Large intestine (tissue), 3 donors: Measurements from ENCODE around the gene DENND1A. TPM values are rescaled to one million over a fixed set of nuclear protein-coding genes. Genes with fewer than 3 reads are reported as not detected.

Experiments used
- DNase-seq, 2 donors: peaks; one replicate each; pipeline versions ENCODE4 v3.0.0 to v3.0.0-alpha.2; 2013
- H3K27ac ChIP-seq: one replicate; pipeline ENCODE4 v1.5.1; 2013; ENCODE audit warnings: low read length
- H3K27me3 ChIP-seq: 2 replicates; pipeline ENCODE4 v1.6.1; 2013; ENCODE audit warnings: low read length; ENCODE audit not compliant: control insufficient read depth, insufficient read depth
- H3K36me3 ChIP-seq: 2 replicates; pipeline ENCODE4 v1.6.1; 2013; ENCODE audit warnings: low read length; ENCODE audit not compliant: control insufficient read depth, insufficient read depth
- H3K4me1 ChIP-seq: one replicate; pipeline ENCODE4 v1.6.1; 2013; ENCODE audit warnings: low read length; ENCODE audit not compliant: control insufficient read depth, insufficient read depth
- H3K4me3 ChIP-seq: one replicate; pipeline ENCODE4 v1.5.1; 2013; ENCODE audit warnings: low read length
- H3K9me3 ChIP-seq: one replicate; pipeline ENCODE4 v1.6.1; 2013; ENCODE audit warnings: mild to moderate bottlenecking, low read depth, low read length, moderate library complexity; ENCODE audit not compliant: control insufficient read depth
- WGBS: methylation state at CpG from one replicate; pipeline ENCODE4 v1.1.5; 2013; ENCODE audit warnings: low lambda C conversion rate; ENCODE audit not compliant: insufficient coverage; 5-methylcytosine and 5-hydroxymethylcytosine counted together
- polyA plus RNA-seq: library from polyadenylated mRNA; unstranded; fragments of 120-200 nt; gene quantifications from one replicate; pipeline ENCODE4 v1.2.1, GENCODE V29; 2013

DENND1A gene
- polyA plus RNA-seq, 1 donor, result 29.7 TPM

DNA sequence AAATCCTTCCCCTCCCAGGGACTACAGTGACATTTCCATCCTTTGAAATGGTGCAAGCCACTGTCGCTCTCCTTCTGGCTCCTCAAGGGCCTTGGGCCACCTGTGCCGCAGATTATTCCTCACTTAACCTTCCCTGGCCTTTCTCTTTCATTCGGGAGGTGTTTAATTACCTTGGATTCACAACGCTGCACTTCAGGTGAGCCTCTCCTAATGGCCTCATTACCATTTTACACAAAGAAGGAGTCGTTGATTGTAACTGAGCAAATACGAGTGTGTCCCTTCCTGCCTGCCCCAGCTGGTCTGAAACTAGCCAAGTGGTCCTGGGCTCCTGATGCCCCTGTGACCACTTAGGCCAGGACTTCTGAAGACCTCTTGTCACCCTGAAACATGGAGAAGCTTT, 368.9 kb downstream of the DENND1A start:
- no peak for DNase-seq
- 87% methylated on average over 3 of the region's 6 CpGs for WGBS
- Histone ChIP-seq H3K36me3 (peaks cover 28% of the 10 kb centered on the region), H3K27me3 (no peaks in the 10 kb centered on the region), H3K4me3 (no peak overlapping the region), H3K27ac (no peak overlapping the region), H3K4me1 (no peaks in the 10 kb centered on the region), H3K9me3 (no peaks in the 10 kb centered on the region)

GRCh38 chr9:123556464-123557435, 373.2 kb downstream of the DENND1A start:
- H3K27me3 ChIP-seq, result no peaks in the 10 kb centered on the region
- no CpG with 5 or more reads among the region's 22 CpGs for WGBS
- no peak overlapping the region for H3K27ac ChIP-seq
- no peak for DNase-seq
- no peaks in the 10 kb centered on the region for H3K4me1 ChIP-seq
- H3K9me3 ChIP-seq, result peaks cover 2% of the 10 kb centered on the region
- peaks cover 45% of the 10 kb centered on the region for H3K36me3 ChIP-seq
- no peak overlapping the region for H3K4me3 ChIP-seq

DNA sequence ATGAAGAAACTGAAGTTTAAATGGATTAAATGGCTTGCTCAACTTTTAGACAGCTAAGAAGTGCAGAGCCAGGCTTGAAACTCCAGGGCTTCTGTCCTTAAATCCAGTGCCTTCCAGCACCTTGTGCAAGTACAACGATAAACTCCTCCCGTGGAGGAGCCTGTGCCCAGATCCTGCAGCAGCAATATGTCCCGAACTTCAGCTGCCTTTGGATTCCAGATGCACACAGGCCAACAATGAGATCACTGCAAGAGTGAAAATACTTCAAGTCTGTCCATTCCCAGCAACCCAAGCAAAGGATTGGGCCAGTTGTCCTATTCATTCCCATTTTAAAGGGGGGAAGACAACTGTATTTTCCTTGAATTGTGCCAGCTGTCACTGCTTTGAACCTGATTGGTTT, 374.3 kb downstream of the DENND1A start:
- Histone ChIP-seq H3K36me3 (peaks cover 43% of the 10 kb centered on the region), H3K27ac (no peak overlapping the region), H3K4me3 (no peak overlapping the region), H3K27me3 (no peaks in the 10 kb centered on the region), H3K9me3 (peaks cover 3% of the 10 kb centered on the region), H3K4me1 (no peaks in the 10 kb centered on the region)
- no CpG with 5 or more reads among the region's 3 CpGs for WGBS
- no peak for DNase-seq

- no peak for DNase-seq
- WGBS, result 92% methylated on average over 2 of the region's 5 CpGs
- no peaks in the 10 kb centered on the region for H3K27me3 ChIP-seq
- no peak overlapping the region for H3K27ac ChIP-seq
- H3K4me1 ChIP-seq, result no peaks in the 10 kb centered on the region
- no peak overlapping the region for H3K4me3 ChIP-seq
- H3K9me3 ChIP-seq, result peaks cover 3% of the 10 kb centered on the region
- peaks cover 41% of the 10 kb centered on the region for H3K36me3 ChIP-seq
Observed at GRCh38 chr9:123552530-123552929, 377.4 kb downstream of the DENND1A start.

DNA sequence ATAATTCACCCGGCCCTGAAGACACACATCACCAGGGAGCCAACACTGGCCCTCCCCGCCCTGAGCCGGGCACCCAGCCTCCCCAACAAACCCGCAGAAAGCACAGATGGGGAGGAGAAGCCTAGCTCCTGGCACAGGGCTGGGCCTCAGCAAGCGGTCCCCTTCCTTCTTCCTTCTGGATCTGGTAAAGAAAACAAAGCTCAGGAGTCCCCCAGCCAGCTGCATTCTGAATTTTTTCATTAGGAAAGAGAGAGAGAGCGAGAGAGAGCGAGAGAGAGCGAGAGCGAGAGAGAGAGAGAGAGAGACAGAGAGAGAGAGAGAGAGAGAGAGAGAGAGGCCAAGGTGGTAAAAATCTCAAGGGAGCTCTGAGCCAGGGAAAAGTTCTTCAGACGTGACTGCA, 378.2 kb downstream of the DENND1A start:
- Histone ChIP-seq H3K27ac (no peak overlapping the region), H3K9me3 (peaks cover 3% of the 10 kb centered on the region), H3K4me1 (no peaks in the 10 kb centered on the region), H3K4me3 (no peak overlapping the region), H3K36me3 (peaks cover 33% of the 10 kb centered on the region), H3K27me3 (no peaks in the 10 kb centered on the region)
- 100% methylated on average over 2 of the region's 10 CpGs for WGBS
- no peak for DNase-seq

DNA sequence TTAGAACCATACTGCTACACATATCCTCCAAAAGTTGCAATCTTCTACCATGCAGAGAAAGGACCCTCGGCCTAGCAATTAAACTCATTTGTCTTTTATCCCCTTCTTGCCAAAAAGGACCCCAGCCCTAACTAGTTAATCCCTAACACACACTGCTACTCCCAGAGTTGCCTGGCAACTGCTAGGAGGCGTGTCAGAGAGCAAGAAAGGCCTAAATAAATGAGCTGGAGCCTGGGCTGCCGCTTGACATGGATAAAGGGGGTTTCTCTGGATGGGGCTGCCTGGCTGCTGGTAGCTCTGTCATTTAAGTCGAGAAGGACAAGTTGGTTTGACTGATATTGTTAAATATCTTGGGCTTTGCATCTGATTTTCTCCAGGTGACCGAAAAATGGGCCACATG, 379.1 kb downstream of the DENND1A start:
- Histone ChIP-seq H3K9me3 (peaks cover 3% of the 10 kb centered on the region), H3K27ac (no peak overlapping the region), H3K4me3 (no peak overlapping the region), H3K36me3 (peaks cover 24% of the 10 kb centered on the region), H3K27me3 (no peaks in the 10 kb centered on the region), H3K4me1 (no peaks in the 10 kb centered on the region)
- no CpG with 5 or more reads among the region's 5 CpGs for WGBS
- no peak for DNase-seq

- DNase-seq, result no peak
- H3K27me3 ChIP-seq, result no peaks in the 10 kb centered on the region
- H3K4me3 ChIP-seq, result no peak overlapping the region
- peaks cover 16% of the 10 kb centered on the region for H3K36me3 ChIP-seq
- peaks cover 3% of the 10 kb centered on the region for H3K9me3 ChIP-seq
- no CpG with 5 or more reads among the region's 3 CpGs for WGBS
- no peaks in the 10 kb centered on the region for H3K4me1 ChIP-seq
- no peak overlapping the region for H3K27ac ChIP-seq
Observed at GRCh38 chr9:123550012-123550411, 379.9 kb downstream of the DENND1A start.

GRCh38 chr9:123548741-123549545, 381.0 kb downstream of the DENND1A start:
- WGBS, result 100% methylated on average over 1 of the region's 9 CpGs
- Histone ChIP-seq H3K4me1 (no peaks in the 10 kb centered on the region), H3K36me3 (peaks cover 13% of the 10 kb centered on the region), H3K27ac (no peak overlapping the region), H3K27me3 (no peaks in the 10 kb centered on the region), H3K4me3 (no peak overlapping the region), H3K9me3 (peaks cover 3% of the 10 kb centered on the region)
- DNase-seq, result no peak

- WGBS, result 100% methylated on average over 1 of the region's 3 CpGs
- Histone ChIP-seq H3K36me3 (peaks cover 11% of the 10 kb centered on the region), H3K27me3 (no peaks in the 10 kb centered on the region), H3K4me3 (no peak overlapping the region), H3K9me3 (no peaks in the 10 kb centered on the region), H3K4me1 (no peaks in the 10 kb centered on the region), H3K27ac (no peak overlapping the region)
- DNase-seq, result no peak
Observed at GRCh38 chr9:123544007-123544827, 385.7 kb downstream of the DENND1A start.

DNA sequence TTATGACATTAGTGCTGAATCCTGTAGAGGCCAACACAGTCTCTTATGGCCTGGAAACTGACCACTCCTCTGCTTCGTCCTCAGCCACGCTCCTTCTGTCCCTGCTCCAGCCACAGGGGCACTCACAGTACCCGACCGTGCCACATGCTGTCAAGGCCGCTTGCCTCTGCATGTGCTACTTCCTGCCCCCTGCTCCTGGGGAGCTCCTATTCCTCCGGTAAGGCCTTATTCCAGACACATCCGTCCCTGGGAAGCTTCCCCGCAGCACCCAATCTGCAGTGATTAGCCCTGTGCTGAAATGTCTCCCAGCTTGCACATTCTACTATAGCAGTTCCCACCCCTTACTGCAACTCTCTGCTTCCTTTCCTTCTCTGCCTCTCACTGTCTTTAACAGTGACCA, 386.4 kb downstream of the DENND1A start:
- Histone ChIP-seq H3K27ac (no peak overlapping the region), H3K27me3 (no peaks in the 10 kb centered on the region), H3K9me3 (no peaks in the 10 kb centered on the region), H3K4me3 (no peak overlapping the region), H3K4me1 (no peaks in the 10 kb centered on the region), H3K36me3 (peaks cover 11% of the 10 kb centered on the region)
- DNase-seq, result no peak
- WGBS, result 86% methylated on average over 2 of the region's 8 CpGs
